T-helper 1 cell treated with Interleukin-12 subunit alpha and Interleukin-12 subunit beta and Interleukin-4 antibody, amounts not matched to agents 30 μg/mL and 1 μg/mL, for 36 hours (primary cell): ENCODE measurements around the gene PIH1D2.
"Not testable (repeated sequence)": the region's sequence is repeated elsewhere in the genome, so short reads cannot be mapped to it uniquely, and the experiment has no call there.

Source experiments
- H3K27ac Mint-ChIP-seq: one replicate; pipeline ENCODE4 v1.8.0; 2021; ENCODE audit warnings: mild to moderate bottlenecking, mixed read lengths
- H3K27me3 Mint-ChIP-seq: one replicate; pipeline ENCODE4 v1.8.0; 2021; ENCODE audit warnings: low read depth, mixed read lengths
- H3K36me3 Mint-ChIP-seq: one replicate; pipeline ENCODE4 v1.8.0; 2021; ENCODE audit warnings: low read depth, mixed read lengths
- H3K4me1 Mint-ChIP-seq: one replicate; pipeline ENCODE4 v1.8.0; 2021; ENCODE audit warnings: low read depth, mixed read lengths
- H3K4me3 Mint-ChIP-seq: one replicate; pipeline ENCODE4 v1.8.0; 2021; ENCODE audit warnings: mild to moderate bottlenecking, moderate library complexity, mixed read lengths
- H3K9me3 Mint-ChIP-seq: one replicate; pipeline ENCODE4 v1.8.0; 2021; ENCODE audit warnings: mixed read lengths

The PIH1D2 gene

GRCh38 chr11:112073941-112074811 lies at the start of gene PIH1D2, which contains the start of gene NKAPD1:
Gene PIH1D2 (minus strand): TSS chr11:112074017. CDS start chr11:112073174, 843 bp downstream.
Gene NKAPD1 (plus strand): TSS chr11:112074299. CDS start chr11:112075575, 1,276 bp downstream.
- Mint-ChIP-seq H3K27ac (peak within 1 kb of the TSS; percentile 93), H3K27me3 (peaks cover 7% of the 10 kb centered on the region), H3K4me3 (peak within 1 kb of the TSS; percentile 90), H3K36me3 (peaks cover 20% of the 10 kb centered on the region), H3K9me3 (no peaks in the 10 kb centered on the region), H3K4me1 (peaks cover 20% of the 10 kb centered on the region)

- Mint-ChIP-seq H3K9me3 (no peaks in the 10 kb centered on the region), H3K36me3 (no peaks in the 10 kb centered on the region), H3K27ac (no peak overlapping the region), H3K4me1 (no peaks in the 10 kb centered on the region), H3K4me3 (no peak overlapping the region), H3K27me3 (no peaks in the 10 kb centered on the region)
Observed at GRCh38 chr11:112123129-112123528, 49.3 kb upstream of the PIH1D2 start.

GRCh38 chr11:112121981-112122615 lies 48.3 kb upstream of the PIH1D2 start:
- H3K36me3 Mint-ChIP-seq, result no peaks in the 10 kb centered on the region
- H3K4me1 Mint-ChIP-seq, result no peaks in the 10 kb centered on the region
- no peaks in the 10 kb centered on the region for H3K9me3 Mint-ChIP-seq
- H3K4me3 Mint-ChIP-seq, result no peak overlapping the region
- no peak overlapping the region for H3K27ac Mint-ChIP-seq
- H3K27me3 Mint-ChIP-seq, result no peaks in the 10 kb centered on the region

- no peaks in the 10 kb centered on the region for H3K9me3 Mint-ChIP-seq
- H3K36me3 Mint-ChIP-seq, result no peaks in the 10 kb centered on the region
Observed at GRCh38 chr11:112118176-112118575, 44.4 kb upstream of the PIH1D2 start.

DNA sequence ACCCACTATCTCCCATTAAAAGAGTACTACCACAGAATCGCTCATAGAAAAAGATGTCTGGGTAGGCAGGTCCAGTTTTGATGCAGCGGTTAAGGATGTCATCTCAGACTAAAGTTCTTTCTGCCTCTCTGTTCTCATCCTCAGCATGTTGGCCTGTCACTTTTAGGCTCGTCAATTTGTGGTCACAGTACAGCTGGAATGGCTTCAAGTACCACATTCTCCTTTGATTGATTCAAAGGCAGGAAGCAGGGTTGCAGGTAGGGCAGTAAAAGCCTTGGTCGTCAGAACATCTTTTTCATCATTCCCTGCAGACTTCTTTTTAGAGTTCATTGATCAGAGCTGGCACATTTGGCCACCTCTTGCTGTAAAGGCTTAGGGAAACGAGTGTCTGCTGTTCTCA lies 41.6 kb upstream of the PIH1D2 start:
- no peaks in the 10 kb centered on the region for H3K9me3 Mint-ChIP-seq
- H3K4me1 Mint-ChIP-seq, result peaks cover 2% of the 10 kb centered on the region
- H3K27ac Mint-ChIP-seq, result no peak overlapping the region
- no peak overlapping the region for H3K4me3 Mint-ChIP-seq
- H3K36me3 Mint-ChIP-seq, result no peaks in the 10 kb centered on the region
- no peaks in the 10 kb centered on the region for H3K27me3 Mint-ChIP-seq

More at GRCh38 chr11:112118176-112118575, 44.4 kb upstream of the PIH1D2 start:
- H3K27ac Mint-ChIP-seq, result no peak overlapping the region
- peaks cover 2% of the 10 kb centered on the region for H3K4me1 Mint-ChIP-seq
- no peak overlapping the region for H3K4me3 Mint-ChIP-seq
- no peaks in the 10 kb centered on the region for H3K27me3 Mint-ChIP-seq

DNA sequence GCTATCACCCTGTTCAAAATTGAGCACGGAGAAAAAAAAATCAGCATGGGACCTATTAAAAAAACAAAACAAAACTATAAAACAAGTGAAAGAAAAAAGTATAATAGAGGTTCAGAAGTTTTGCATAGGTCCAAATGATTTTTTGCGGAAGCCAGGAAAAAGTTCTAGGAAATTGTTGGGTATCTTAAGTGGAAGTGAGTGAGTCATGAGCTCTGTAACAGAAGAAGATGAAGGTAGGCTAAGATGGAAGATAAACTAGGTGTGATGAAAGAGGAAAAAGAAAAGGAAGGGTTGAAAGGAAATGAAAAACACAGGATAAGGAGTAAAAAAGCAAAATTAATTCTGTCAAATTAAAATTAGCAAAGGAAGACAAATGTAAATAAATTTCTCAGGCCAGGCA lies 40.6 kb upstream of the PIH1D2 start:
- Mint-ChIP-seq H3K27ac (no peak overlapping the region), H3K4me1 (peaks cover 2% of the 10 kb centered on the region), H3K9me3 (no peaks in the 10 kb centered on the region), H3K4me3 (no peak overlapping the region), H3K27me3 (no peaks in the 10 kb centered on the region), H3K36me3 (no peaks in the 10 kb centered on the region)

DNA sequence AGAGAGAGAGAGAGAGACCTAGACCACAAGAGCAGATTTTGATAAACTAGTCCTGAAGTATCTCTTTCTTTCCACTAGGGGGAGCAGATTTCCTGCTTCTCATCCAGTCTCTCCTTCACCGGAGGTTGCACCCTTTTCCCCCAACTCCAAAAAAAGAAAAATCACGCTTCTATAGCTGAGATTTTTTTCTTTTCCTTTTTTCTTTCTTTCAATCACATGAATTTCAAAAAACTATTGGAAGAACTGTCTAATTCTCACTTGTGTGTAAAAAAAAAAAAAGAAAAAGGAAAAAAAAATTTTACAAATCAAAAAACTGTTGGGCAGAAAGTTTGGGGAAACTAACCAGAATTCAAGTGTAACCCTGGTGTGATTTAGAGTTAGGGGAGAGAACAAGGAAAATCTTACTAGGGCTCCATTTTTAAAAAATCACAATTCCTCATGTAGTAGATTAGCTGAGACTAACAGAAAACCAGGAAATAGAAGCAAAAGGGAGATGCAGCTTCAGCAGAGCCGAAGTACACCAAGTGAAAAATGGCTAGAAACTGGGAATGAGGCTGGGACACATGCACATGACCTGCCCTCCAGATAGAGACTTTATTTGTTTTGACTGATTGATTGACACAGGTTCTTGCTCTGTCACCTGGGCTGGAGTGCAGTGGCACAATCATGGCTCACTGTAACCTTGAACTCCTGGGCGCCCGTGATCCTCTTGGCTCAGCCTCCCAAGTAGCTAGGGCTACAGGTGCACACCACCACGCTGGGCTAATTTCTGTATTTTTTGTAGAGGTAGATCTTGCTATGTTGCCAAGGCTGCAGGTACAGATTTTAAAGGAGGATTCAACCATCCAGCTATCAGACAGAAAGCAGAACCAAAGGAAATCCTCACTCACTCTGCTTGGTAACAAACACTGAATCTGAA lies 40.0 kb upstream of the PIH1D2 start:
- no peaks in the 10 kb centered on the region for H3K36me3 Mint-ChIP-seq
- H3K4me3 Mint-ChIP-seq, result no peak overlapping the region
- H3K27ac Mint-ChIP-seq, result no peak overlapping the region

GRCh38 chr11:112106070-112106469 lies 32.3 kb upstream of the PIH1D2 start:
- Mint-ChIP-seq H3K9me3 (no peaks in the 10 kb centered on the region), H3K4me3 (no peak overlapping the region), H3K27ac (no peak overlapping the region), H3K36me3 (no peaks in the 10 kb centered on the region), H3K4me1 (no peaks in the 10 kb centered on the region), H3K27me3 (no peaks in the 10 kb centered on the region)

More for the DNA sequence above, 40.0 kb upstream of the PIH1D2 start:
- no peaks in the 10 kb centered on the region for H3K9me3 Mint-ChIP-seq
- H3K4me1 Mint-ChIP-seq, result peaks cover 2% of the 10 kb centered on the region
- no peaks in the 10 kb centered on the region for H3K27me3 Mint-ChIP-seq

- Mint-ChIP-seq H3K4me1 (no peaks in the 10 kb centered on the region), H3K27me3 (no peaks in the 10 kb centered on the region), H3K36me3 (peaks cover 2% of the 10 kb centered on the region)
Observed at GRCh38 chr11:112103446-112103845, 29.6 kb upstream of the PIH1D2 start.

GRCh38 chr11:112100462-112100861 lies 26.6 kb upstream of the PIH1D2 start:
- Mint-ChIP-seq H3K27ac (no peak overlapping the region), H3K9me3 (no peaks in the 10 kb centered on the region), H3K27me3 (no peaks in the 10 kb centered on the region), H3K4me3 (no peak overlapping the region), H3K36me3 (peaks cover 11% of the 10 kb centered on the region), H3K4me1 (no peaks in the 10 kb centered on the region)

More at GRCh38 chr11:112103446-112103845, 29.6 kb upstream of the PIH1D2 start:
- Mint-ChIP-seq H3K4me3 (no peak overlapping the region), H3K27ac (no peak overlapping the region), H3K9me3 (no peaks in the 10 kb centered on the region)

DNA sequence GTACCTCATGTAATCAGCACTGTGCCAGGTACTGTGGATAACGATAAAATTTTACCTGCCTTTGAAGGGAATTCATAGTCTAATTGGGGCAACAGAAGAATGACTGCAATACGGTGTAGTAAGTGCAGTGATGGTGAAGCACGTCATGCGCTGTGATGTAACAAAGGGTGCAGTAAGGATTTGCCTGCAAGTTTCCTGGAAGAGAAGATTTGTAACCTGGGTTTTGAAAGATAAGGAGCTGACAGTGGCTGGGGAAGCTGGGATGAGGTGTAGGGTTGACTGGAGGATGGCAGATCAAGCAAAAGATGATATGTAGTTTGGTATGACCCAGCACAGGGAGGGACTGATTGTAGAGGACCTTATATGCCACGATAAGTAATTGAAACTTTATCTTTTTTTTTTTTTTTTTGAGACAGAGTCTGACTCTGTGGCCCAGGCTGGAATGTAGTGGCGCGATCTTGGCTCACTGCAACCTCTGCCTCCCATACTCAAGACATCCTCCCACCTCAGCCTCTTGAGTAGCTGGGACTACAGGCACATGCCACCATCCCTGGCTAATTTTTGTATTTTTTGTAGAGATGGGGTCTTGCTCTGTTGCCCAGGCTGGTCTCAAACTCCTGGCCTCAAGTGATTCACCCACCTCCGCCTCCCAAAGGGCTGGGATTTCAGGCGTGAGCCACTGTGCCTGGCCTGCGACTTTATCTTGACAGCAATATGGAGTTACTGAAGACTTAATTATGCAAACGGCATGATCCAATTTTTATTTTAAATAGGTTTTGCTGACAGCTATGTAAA lies 24.1 kb upstream of the PIH1D2 start:
- no peak overlapping the region for H3K4me3 Mint-ChIP-seq
- peaks cover 13% of the 10 kb centered on the region for H3K36me3 Mint-ChIP-seq
- H3K27ac Mint-ChIP-seq, result no peak overlapping the region
- H3K4me1 Mint-ChIP-seq, result no peaks in the 10 kb centered on the region
- no peaks in the 10 kb centered on the region for H3K9me3 Mint-ChIP-seq
- no peaks in the 10 kb centered on the region for H3K27me3 Mint-ChIP-seq

DNA sequence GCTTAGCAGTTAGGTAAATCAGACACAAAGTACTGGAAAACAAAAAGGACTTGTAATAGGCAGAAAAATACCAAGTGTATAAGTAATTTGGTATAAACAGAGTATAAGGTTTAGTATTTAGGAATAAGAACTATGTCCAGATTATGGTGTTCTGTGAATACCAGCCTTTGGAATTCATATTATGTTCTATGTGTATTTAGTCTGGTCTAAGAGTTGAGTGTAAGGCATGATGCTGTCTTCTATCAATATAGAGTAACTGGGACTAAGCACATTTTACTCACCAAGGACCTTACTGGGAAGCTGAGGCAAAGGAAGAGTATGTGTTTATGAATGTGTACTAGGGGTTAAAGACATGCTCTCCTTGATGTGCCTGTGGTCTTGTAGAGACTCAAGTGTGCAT lies 22.4 kb upstream of the PIH1D2 start:
- Mint-ChIP-seq H3K4me1 (peaks cover 4% of the 10 kb centered on the region), H3K4me3 (no peak overlapping the region), H3K27ac (no peak overlapping the region), H3K36me3 (peaks cover 22% of the 10 kb centered on the region), H3K9me3 (no peaks in the 10 kb centered on the region), H3K27me3 (no peaks in the 10 kb centered on the region)

- H3K4me3 Mint-ChIP-seq, H3K4me1 Mint-ChIP-seq, H3K27me3 Mint-ChIP-seq, H3K9me3 Mint-ChIP-seq, H3K27ac Mint-ChIP-seq: not testable (repeated sequence)
- H3K36me3 Mint-ChIP-seq, result peaks cover 26% of the 10 kb centered on the region
Observed at GRCh38 chr11:112095302-112095701, 21.5 kb upstream of the PIH1D2 start.
